Hematopoietic multipotent progenitor cell treated with erythropoietin and hydrocortisone succinate and interleukin-3 and kit ligand, for 15 days (in vitro differentiated cells): ENCODE measurements around the gene SF3B6.
"Not testable (repeated sequence)": the region's sequence is repeated elsewhere in the genome, so short reads cannot be mapped to it uniquely, and the experiment has no call there.

Experiments used
- DNase-seq: peaks from one replicate; pipeline ENCODE4 v3.0.0-alpha.2; 2015; ENCODE audit warnings: low spot score

Gene SF3B6

DNA sequence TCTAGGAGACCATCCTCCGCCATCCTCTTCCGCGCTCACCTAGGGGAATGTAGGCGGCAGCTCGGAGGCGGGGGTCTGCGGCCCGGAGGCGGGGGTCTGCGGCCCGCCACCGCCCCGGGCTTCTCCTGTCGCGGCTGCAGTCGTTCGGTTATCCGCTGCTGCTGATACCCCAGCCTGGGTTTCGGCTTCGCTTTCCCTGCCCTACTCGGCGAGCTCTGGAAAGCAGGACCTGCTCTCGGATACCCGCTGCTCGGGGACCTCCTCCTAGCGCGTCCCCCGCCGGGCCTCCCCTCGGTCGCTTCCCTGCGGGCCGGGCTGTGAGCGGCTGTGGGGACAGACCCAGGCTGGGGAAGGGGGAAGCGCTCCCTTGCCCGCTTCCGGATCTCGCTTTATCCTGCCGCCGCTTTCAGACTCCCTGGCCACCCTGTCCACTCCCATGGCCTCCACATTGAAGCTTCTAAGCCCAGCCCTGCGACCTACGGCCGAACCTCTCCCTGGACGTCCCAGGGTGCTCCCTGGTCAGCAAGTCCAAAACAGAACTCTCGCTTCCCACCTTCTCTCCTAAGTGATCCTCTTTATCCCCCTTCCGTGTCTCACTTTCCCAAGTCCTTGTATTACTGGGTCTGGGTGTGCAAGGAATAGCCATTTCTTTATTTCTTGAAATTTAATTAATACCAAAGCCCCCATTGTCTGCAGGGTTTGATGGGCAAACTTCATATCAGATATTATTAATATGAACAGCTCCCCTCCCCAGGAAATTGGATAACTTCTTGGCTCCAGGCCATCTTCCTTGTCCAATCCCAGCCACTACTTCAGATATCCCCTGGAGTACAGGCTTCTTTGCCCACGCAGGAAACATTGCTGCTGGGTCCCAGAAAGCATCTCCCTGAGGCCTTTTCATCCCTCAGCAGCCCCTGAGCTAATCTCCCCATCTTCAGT lies 25.8 kb downstream of the SF3B6 start:
- no peak for DNase-seq

DNA sequence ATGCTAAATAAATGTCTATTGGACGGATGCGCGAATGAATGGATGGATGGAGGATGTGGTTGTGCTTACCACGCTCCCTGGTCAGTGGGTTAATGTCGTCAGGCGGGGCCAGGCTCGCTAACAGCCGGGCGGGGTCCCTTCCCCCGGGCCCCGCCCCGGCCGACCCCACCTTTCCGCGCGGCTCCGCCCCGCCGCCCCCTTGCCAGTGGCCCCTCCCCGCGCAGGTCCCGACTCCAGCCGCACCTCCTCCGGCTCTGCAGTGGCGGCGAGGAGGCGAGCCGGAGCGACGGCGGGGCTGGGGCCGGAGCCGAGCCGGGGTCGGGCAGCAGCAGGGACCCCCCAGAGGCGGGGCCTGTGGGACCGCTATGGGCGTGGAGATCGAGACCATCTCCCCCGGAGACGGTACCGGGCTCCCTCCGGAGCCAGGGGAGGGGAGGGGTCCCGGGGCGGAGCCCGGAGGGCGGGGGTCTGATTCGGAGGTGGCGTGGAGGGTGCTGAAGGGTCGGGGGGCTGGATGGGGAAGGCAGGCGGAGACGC lies 26.6 kb downstream of the SF3B6 start, which contains the start of gene FKBP1B:
Gene FKBP1B (plus strand): TSS at position 257 of the 537 bp plus-strand sequence. CDS start 109 bp downstream, at position 366.
- DNase-seq: no peak

DNA sequence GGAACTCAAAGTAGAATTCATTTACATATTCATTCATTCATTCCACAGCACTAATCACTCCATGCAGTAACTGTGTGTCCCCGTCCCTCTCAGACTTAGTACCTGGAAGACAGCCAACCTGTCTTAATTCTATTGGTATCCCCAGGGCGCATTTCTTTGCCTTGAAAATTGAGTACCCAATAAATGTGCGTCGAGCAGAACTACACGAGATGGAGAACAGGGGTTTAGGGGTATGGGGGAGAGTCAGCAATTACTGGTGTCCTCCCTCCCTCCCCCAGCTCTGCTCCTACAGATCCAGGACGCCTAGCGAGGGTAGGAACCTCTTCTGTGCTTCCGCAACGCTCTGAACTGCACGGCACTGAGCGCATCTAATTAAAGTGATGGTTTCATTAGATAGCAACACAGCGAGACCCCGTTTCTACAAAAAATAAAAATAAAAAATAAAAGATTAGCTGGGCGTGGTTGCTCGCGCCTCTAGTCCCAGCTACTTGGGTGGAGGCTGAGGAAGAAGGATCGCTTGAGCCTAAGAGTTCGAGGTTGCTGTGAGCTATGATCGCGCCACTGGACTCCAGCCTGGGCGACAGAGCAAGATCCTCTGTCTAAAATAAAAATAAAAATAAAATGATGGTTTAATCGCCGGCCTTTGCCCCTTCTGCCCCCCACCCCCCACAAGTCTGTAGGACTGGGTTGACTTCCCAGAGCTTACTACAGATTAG lies 27.2 kb downstream of the SF3B6 start:
- DNase-seq: peak; percentile 31

- DNase-seq: no peak
Measured at GRCh38 chr2:24047703-24048033, 28.5 kb downstream of the SF3B6 start.

DNA sequence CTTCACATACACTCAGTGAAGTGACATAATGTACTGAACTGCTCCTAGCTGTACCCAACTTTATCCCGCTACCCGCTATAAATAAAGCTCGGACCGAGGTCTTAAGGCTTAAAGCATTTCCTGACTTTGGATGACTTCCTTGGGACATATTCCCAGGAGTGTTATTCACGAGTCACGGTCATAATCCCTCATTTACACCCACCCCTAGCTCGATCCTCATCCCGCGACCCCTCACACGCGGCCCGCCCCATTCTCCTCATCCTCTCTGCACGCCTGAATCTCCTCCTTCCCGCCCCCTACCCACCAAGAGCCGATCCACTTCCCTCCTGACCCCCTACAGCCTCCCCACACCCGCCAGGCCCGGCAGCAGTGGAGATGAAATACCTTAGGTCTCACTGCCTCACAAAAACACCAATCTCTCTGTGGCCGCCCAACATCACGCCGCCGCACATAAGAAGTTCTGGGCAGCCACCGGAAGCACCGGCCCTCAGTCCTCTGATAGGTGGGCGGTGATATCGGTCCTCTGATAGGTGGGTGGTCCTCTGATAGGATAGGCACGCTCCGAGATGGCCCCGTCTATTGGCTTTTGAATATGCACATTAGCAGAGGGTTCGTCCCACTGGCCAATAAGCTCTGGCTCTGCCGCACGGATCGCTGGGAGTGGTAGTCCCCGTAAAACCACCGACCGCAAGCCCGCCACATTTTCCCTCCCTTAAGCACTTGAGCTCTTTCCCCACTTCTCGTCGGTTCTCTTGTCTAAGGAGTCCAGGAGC lies 29.0 kb downstream of the SF3B6 start, which contains the start of gene WDCP:
Gene WDCP (minus strand): TSS at position 462 of the 773 bp plus-strand sequence. CDS start 7,897 bp downstream, outside the sequence.
- peak; percentile 94 for DNase-seq

DNA sequence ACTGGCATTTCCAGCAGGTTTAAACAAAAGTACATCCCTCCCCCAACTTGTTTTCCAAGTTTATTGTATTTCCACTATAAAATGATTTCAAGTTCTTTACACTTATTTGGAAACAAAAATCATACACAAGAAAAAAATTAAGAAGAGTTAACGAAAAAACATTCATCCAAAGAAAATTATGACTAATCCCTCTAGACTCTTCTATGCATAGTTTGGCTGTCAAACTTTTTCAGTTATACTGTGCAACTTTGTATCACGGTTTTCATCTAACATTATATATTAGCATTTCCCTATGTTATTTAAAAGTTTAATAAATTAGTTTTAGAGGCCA lies 29.6 kb downstream of the SF3B6 start:
- no peak for DNase-seq

GRCh38 chr2:24045511-24046508 lies 30.3 kb downstream of the SF3B6 start:
- DNase-seq: no peak

DNA sequence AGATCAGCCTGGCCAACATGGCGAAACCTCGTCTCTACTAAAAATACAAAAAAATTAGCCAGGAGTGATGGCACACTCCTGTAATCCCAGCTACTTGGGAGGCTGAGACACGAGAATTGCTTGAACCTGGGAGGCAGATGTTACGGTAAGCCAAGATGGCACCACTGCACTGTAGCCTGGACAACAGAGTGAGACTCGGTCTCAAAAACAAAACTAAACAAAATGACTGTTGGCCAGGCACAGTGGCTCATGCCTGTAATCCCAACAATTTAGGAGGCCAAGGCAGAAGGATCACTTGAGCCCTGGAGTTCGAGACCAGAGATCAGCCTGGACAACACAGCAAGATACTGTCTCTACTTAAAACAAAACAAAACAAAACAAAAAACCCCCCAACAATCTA lies 33.0 kb downstream of the SF3B6 start:
- DNase-seq: not testable (repeated sequence)

DNA sequence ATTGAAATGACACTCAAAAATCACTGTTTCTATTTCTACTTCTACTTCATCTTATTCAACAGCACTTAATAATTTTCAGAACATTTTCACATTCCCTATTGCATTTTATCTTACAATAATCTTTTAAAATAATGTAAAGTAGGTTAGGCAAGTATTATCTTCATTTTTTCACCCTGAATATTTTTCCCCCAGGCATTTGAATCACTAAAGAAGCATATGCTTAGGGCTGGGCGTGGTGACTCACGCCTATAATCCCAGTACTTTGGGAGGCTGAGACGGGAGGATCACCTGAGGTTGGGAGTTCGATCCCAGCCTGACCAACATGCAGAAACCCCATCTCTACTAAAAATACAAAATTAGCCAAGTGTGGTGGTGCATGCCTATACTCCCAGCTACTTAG lies 35.6 kb downstream of the SF3B6 start:
- DNase-seq: no peak

DNA sequence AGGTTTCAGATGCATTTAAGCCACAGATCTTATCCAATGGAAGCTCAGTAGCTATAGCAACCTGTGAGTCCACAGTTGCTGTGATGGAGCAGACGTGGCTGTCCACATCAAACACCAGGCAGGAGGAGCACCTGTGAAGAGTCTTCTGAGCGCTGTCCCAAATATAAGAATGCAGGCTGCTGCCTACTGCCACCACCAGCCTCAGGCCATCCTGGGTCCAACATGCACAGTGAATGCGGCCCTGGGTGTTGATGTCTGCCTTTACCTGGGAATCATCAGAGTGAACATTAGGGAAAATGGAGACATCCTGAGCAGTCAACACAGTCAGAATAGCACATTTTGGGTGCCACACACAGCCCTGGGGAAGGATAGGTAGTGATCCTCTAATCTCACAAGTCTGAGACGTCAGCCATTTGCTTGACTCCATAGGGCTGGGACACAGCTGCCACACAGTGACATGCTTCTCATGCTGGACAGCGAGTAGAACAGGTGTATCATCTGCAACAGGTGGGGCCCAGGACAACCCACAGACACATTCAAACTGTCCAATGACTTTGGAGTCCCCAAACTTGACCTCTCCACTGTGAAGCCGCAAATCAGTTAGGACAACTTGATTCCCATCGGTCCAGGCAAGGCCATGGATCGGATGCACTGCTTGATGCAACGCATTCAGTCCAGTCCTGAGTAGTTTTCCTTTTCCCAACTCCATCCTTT lies 37.2 kb downstream of the SF3B6 start:
- DNase-seq: no peak

- DNase-seq: no peak
Measured at GRCh38 chr2:24026233-24026632, 49.9 kb downstream of the SF3B6 start.

DNA sequence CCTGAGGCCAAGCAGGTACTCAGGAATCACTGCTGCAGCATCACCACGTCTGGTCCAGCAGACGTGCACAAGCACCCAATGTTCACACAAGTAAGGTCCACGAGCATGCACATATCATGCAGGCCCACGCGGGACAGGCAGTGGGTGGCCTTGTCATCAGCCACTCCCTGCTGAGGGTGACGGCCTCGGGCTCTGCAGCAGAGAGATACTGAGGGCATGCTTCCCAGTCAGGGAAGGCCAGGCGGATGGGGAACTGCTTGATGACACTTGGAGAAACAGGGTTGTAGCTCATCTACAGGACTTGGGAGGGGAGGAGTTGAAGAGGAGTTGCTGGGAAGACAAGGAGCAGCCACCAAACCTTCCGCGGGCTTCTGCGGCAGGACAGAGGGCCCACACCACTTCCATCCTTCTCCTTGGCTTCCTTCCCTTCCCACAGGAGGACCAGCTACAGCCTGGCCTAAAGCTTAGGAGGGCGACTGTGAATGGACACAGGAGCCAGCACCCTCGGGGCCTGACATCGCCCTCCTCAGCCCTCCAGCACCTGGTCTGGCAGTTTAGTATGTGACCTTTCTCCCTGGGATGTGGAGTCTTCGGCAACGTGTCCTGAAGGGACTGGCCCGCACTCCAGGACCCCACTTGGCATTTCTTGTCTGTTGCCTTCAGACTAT lies 51.0 kb downstream of the SF3B6 start:
- peak; percentile 60 for DNase-seq

GRCh38 chr2:24024018-24024417 lies 52.1 kb downstream of the SF3B6 start:
- DNase-seq: no peak

GRCh38 chr2:24022975-24023575 lies 53.1 kb downstream of the SF3B6 start:
- no peak for DNase-seq

DNA sequence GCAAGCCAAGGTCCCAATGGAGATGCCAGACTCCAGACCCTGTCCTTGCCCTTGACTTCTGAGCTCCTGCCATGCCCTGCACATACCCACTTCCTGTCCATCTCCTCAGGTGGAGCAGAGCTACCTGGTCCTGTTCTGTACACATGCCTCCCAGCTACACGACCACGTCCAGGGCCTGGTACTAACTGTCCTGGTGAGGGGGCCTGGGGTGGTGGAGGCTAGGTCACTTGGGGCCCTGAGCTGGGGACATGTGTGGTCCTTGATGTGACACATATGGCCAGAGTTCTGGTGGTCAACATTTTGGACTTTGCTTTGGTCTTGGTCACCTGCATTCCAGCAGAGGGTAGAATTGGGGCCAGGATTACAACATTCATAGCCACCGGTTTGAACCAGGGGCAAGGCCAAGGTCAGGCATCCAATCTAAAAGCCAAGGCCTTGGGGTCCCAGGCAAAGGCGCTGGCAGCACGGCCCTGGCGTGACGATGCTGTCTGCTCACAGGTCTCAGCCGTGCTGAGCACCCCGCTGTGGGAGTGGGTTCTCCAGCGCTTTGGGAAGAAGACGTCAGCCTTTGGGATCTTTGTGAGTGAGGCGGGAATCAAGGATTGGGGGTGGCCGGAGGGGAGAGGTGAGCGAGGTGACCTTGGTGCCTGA lies 53.7 kb downstream of the SF3B6 start:
- DNase-seq: no peak

DNA sequence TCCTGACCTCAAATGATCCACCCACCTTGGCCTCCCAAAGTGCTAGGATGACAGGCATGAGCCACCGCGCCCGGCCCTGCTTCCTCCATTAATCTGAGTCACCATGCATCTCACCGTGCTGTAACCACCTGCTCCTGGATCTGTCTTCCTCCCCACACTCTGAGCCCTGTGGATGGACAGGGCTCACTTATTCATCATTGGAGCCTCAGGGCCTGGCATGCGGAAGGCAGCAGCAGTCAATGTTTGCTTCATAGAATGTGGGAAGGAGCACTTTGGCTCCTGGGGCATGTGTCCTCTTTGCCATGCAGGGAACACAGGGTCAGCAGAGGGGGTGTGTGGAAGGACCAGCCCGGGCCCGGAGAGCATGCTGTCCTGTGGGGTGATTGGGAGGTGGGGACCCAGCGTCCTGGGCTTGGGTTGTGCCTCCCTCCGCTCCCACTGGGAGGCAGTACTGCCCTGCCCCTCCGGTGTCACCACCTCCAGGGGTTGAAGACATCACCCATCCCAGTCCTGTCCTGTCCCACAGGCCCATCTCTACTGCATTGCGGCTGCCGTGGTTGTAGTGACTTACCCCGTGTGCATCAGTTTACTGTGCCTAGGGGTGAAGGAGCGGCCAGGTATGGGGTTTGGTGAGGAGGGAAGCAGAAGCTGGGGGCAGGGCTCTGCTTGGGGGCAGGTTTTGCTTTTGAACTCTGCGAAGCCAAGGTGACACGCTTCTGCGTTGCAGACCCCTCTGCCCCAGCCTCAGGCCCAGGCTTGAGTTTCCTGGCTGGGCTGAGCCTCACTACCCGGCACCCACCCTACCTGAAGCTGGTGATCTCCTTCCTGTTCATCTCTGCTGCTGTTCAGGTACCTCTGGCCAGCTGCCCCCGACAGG lies 54.8 kb downstream of the SF3B6 start:
- DNase-seq: peak; percentile 39

DNA sequence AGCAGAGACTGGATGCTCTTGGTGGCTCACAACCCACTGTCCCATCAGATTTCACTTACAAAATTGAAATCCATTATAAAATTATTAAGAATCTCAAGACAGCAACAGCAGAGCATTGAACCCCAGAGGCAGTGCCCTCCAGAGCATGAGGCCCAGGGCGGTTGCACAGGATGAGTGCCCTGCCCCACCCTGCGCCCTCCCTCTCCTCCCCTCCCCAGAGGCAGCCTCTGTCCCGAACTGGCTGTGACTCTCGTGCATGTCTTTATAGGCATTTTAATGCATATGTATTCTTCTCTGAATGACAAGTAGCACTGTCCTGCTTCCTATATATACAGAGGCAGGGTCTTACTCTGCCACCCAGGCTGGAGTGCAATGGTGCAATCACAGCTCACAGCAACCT lies 55.9 kb downstream of the SF3B6 start:
- no peak for DNase-seq

GRCh38 chr2:24019729-24020128 lies 56.4 kb downstream of the SF3B6 start:
- no peak for DNase-seq
